Nephron progenitor cell (in vitro differentiated cells): ENCODE measurements around the gene WBP11.
"Not testable (repeated sequence)": the region's sequence is repeated elsewhere in the genome, so short reads cannot be mapped to it uniquely, and the experiment has no call there.

ENCODE experiments used
- DNase-seq: peaks from one replicate; pipeline ENCODE4 v3.0.0; 2021
- H3K27ac Mint-ChIP-seq: 2 replicates; pipeline ENCODE4 v1.8.0; 2021; ENCODE audit warnings: mild to moderate bottlenecking, moderate library complexity, mixed read lengths
- H3K27me3 Mint-ChIP-seq: 2 replicates; pipeline ENCODE4 v1.8.0; 2021; ENCODE audit warnings: mild to moderate bottlenecking, low read depth, mixed read lengths; ENCODE audit not compliant: poor library complexity
- H3K36me3 Mint-ChIP-seq: 2 replicates; pipeline ENCODE4 v1.8.0; 2021; ENCODE audit warnings: low read depth, mixed read lengths
- H3K4me1 Mint-ChIP-seq: 2 replicates; pipeline ENCODE4 v1.8.0; 2021; ENCODE audit warnings: mixed read lengths
- H3K4me3 Mint-ChIP-seq: 2 replicates; pipeline ENCODE4 v1.8.0; 2021; ENCODE audit warnings: mild to moderate bottlenecking, moderate library complexity, mixed read lengths
- H3K9me3 Mint-ChIP-seq: 2 replicates; pipeline ENCODE4 v1.8.0; 2021; ENCODE audit warnings: mild to moderate bottlenecking, moderate library complexity, mixed read lengths
- CTCF ChIP-seq: fragments of 200-600 bp; sonication (generic); IDR thresholded peaks from 2 replicates; pipeline ENCODE4 v1.5.0; 2021; ENCODE audit warnings: antibody characterized with exemption

The WBP11 gene

GRCh38 chr12:14741153-14741552 is 62.1 kb downstream of the WBP11 start:
- no peak for DNase-seq
- Mint-ChIP-seq H3K27ac (no peak overlapping the region), H3K36me3 (peaks cover 45% of the 10 kb centered on the region), H3K27me3 (no peaks in the 10 kb centered on the region), H3K9me3 (peaks cover 53% of the 10 kb centered on the region), H3K4me1 (no peaks in the 10 kb centered on the region), H3K4me3 (no peak overlapping the region)
- TF ChIP-seq CTCF = no peak

DNA sequence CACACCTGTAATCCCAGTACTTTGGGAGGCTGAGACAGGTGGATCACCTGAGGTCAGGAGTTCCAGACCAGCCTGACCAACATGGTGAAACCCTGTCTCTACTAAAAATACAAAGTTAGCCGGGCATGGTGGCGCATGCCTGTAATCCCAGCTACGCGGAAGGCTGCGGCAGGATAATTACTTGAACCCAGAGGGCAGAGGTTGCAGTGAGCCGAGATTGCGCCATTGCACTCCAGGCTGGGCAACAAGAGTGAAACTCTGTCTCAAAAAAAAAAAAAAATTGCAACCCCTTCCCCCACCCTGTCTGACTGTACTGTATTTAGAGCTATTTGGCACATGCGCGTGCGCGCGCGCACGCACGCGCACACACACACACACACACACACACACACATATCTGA is 66.8 kb downstream of the WBP11 start:
- not testable (repeated sequence) for H3K4me1 Mint-ChIP-seq, DNase-seq, H3K36me3 Mint-ChIP-seq, H3K27ac Mint-ChIP-seq, H3K4me3 Mint-ChIP-seq, H3K9me3 Mint-ChIP-seq, H3K27me3 Mint-ChIP-seq
